Esophagus squamous epithelium (tissue), 5 donors: Measurements from ENCODE around the gene SELENOP. TPM values are rescaled to one million over a fixed set of nuclear protein-coding genes. Genes with fewer than 3 reads are reported as not detected.

Experiments
- DNase-seq: peaks from one replicate; lab custom pipeline; 2025; lab: John Stamatoyannopoulos, UW
- H3K27ac ChIP-seq, 4 donors: fragments of 200-600 bp; sonication (generic); one replicate each; pipeline ENCODE4 v1.5.1; 2016 to 2019; ENCODE audit warnings: mild to moderate bottlenecking in 1 of 4
- H3K27me3 ChIP-seq, 4 donors: fragments of 200-600 bp; sonication (generic); 1 replicate in 3 of 4; 2 replicates in 1 of 4; pipeline versions ENCODE4 v1.5.1 to v1.6.0; 2017 to 2021; ENCODE audit warnings: antibody characterized with exemption in 1 of 4
- H3K36me3 ChIP-seq, 3 donors: fragments of 200-600 bp; sonication (generic); one replicate each; pipeline ENCODE4 v1.5.1; 2016 to 2019
- H3K4me1 ChIP-seq, 3 donors: fragments of 200-600 bp; sonication (generic); one replicate each; pipeline ENCODE4 v1.5.1; 2017 to 2019
- H3K4me3 ChIP-seq, 4 donors: fragments of 200-600 bp; sonication (generic); 1 replicate in 3 of 4; 2 replicates in 1 of 4; pipeline ENCODE4 v1.5.1; 2016 to 2019; ENCODE audit warnings: mild to moderate bottlenecking in 2 of 4, moderate library complexity in 1 of 4
- H3K9me3 ChIP-seq, 3 donors: fragments of 200-600 bp; sonication (generic); one replicate each; pipeline ENCODE4 v1.5.1; 2016 to 2019
- CTCF ChIP-seq, 6 experiments: fragments of 450-650 bp in 4 of 6; fragments of 200-600 bp in 2 of 6; sonication (generic) in 2 of 6; IDR thresholded peaks; one replicate each; pipeline ENCODE4 v1.5.1; 2016 to 2019; ENCODE audit warnings: antibody characterized with exemption in 6 of 6, mild to moderate bottlenecking in 4 of 6, moderate library complexity in 4 of 6
- POLR2A ChIP-seq, 4 donors: fragments of 450-650 bp; IDR thresholded peaks; one replicate each; pipeline ENCODE4 v1.6.1; 2017; ENCODE audit warnings: antibody characterized with exemption in 4 of 4, mild to moderate bottlenecking in 4 of 4, moderate library complexity in 3 of 4
- WGBS, 2 donors: methylation state at CpG; one replicate each; pipeline ENCODE4 v1.1.5; 2018; 5-methylcytosine and 5-hydroxymethylcytosine counted together
- intact Hi-C: fragments of 100-400 bp; cut with DNase I; formaldehyde crosslinking; loops from one replicate; pipeline ENCODE4 v1.15.0; 2022
- total RNA-seq, 4 donors: library from RNA; depleted of rRNA; stranded (reverse); fragments of >200 nt; gene quantifications; one replicate each; pipeline ENCODE4 v1.1.0, GENCODE V29; 2016
- donor health status: DM: yes; HTN: yes; CAD: no.

SELENOP gene
- total RNA-seq, 4 donors from 2014 or later: 74.7 to 381 (median 211) TPM

GRCh38 chr5:42843675-42844292, 32.1 kb upstream of the SELENOP start:
- Histone ChIP-seq H3K9me3 (no peaks in the 10 kb centered on the region), H3K4me3 (no peak overlapping the region), H3K27ac (no peak overlapping the region), H3K27me3 (no peaks in the 10 kb centered on the region), H3K36me3 (no peaks in the 10 kb centered on the region), H3K4me1 (peaks cover 0 to 19% (median 15%) of the 10 kb centered on the region in 3 donors)
- TF ChIP-seq POLR2A (IDR thresholded peaks at IDR 0.05): no peak
- TF ChIP-seq CTCF (IDR thresholded peaks at IDR 0.05): no peak
- DNase-seq: no peak
- 88 to 89% methylated on average over 3 of the region's 3 CpGs for WGBS, 2 donors
- intact Hi-C loops: no loop called here

- Histone ChIP-seq H3K27me3 (no peaks in the 10 kb centered on the region), H3K27ac (no peak overlapping the region), H3K36me3 (no peaks in the 10 kb centered on the region), H3K4me3 (no peak overlapping the region), H3K4me1 (peaks cover 0 to 19% (median 15%) of the 10 kb centered on the region in 3 donors), H3K9me3 (no peaks in the 10 kb centered on the region)
- intact Hi-C loops: no loop called here
- DNase-seq: no peak
- WGBS, 2 donors: 67 to 70% methylated on average over 4 of the region's 4 CpGs
- no peak for TF ChIP-seq CTCF (IDR thresholded peaks at IDR 0.05)
- no peak for TF ChIP-seq POLR2A (IDR thresholded peaks at IDR 0.05)
These were observed 31.4 kb upstream of the SELENOP start for GRCh38 chr5:42842921-42843641.

- Histone ChIP-seq H3K36me3 (no peaks in the 10 kb centered on the region), H3K27me3 (no peaks in the 10 kb centered on the region), H3K4me3 (no peak overlapping the region), H3K9me3 (no peaks in the 10 kb centered on the region), H3K27ac (peak overlapping the region; percentile 17 to 61 (median 40)), H3K4me1 (peaks cover 0 to 19% (median 15%) of the 10 kb centered on the region in 3 donors)
- DNase-seq: no peak
- WGBS, 2 donors: 65 to 73% methylated on average over 5 of the region's 5 CpGs
- TF ChIP-seq CTCF (IDR thresholded peaks at IDR 0.05) (no peak), POLR2A (IDR thresholded peaks at IDR 0.05) (no peak)
- intact Hi-C loops: no loop called here
These were observed 29.3 kb upstream of the SELENOP start for GRCh38 chr5:42840842-42841567.

GRCh38 chr5:42840269-42840668, 28.6 kb upstream of the SELENOP start:
- TF ChIP-seq POLR2A (IDR thresholded peaks at IDR 0.05) (no peak), CTCF (IDR thresholded peaks at IDR 0.05) (no peak)
- no peak for DNase-seq
- 8 to 13% methylated on average over 6 of the region's 6 CpGs for WGBS, 2 donors
- peak overlapping the region in 1 of 4 donors; percentile 14 for H3K4me3 ChIP-seq
- peak overlapping the region; percentile 17 to 61 (median 40) for H3K27ac ChIP-seq
- intact Hi-C loops: no loop called here
- no peaks in the 10 kb centered on the region for H3K27me3 ChIP-seq
- peaks cover 0 to 19% (median 15%) of the 10 kb centered on the region in 3 donors for H3K4me1 ChIP-seq
- no peaks in the 10 kb centered on the region for H3K36me3 ChIP-seq
- H3K9me3 ChIP-seq: no peaks in the 10 kb centered on the region

GRCh38 chr5:42839196-42839595, 27.5 kb upstream of the SELENOP start:
- TF ChIP-seq POLR2A (IDR thresholded peaks at IDR 0.05) (no peak), CTCF (IDR thresholded peaks at IDR 0.05) (no peak)
- Histone ChIP-seq H3K27ac (no peak overlapping the region), H3K9me3 (no peaks in the 10 kb centered on the region), H3K4me3 (no peak overlapping the region), H3K27me3 (no peaks in the 10 kb centered on the region), H3K4me1 (peaks cover 0 to 27% (median 15%) of the 10 kb centered on the region in 3 donors), H3K36me3 (no peaks in the 10 kb centered on the region)
- WGBS, 2 donors: 71 to 86% methylated on average over 3 of the region's 3 CpGs
- intact Hi-C loops: no loop called here
- DNase-seq: no peak
